ENCODE measurements around the gene DNAJB8.
A peak's percentile ranks its signal among the peaks of the same experiment; 100 is the strongest.

Gene DNAJB8

DNA sequence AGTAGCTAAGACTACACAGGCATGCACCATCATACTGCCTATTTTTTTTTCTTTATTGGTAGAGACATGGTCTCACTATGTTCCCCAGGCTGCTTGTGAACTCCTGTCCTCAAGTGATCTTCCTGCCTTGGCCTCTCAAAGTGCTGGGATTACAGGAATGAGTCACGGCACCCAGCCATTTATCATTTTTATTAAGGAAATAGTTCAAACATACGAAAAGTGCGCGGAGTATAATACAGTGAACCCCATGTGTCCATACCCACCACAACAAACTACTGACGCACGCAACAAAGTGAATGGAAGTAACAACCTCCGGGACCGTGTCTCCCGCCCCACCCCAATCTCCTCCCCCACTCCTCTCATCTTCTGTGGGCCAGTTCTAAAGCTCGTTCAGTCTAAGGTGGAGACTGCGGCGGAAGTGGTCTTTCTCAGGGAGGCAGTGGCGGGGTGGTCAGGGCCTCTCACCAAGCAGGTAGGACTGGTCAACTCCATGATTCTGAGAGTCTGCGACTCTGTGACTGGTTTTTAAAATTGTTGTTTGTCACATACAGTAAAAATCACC is 42.1 kb downstream of the DNAJB8 start:
- DNase-seq (ENCODE audit: low read depth) = no peak
- H3K4me3 ChIP-seq (ENCODE audit: low read depth, low read length) = no peak overlapping the region
- TF ChIP-seq MYC (IDR thresholded peaks at IDR 0.05; ENCODE audit: low read depth, low read length) (no peak), POLR2A (IDR thresholded peaks at IDR 0.05; ENCODE audit: extremely low read depth, insufficient read length) (no peak), CTCF (IDR thresholded peaks at IDR 0.05; ENCODE audit: low read depth, low read length) (no peak)
- TF ChIP-seq, protein P1, sequence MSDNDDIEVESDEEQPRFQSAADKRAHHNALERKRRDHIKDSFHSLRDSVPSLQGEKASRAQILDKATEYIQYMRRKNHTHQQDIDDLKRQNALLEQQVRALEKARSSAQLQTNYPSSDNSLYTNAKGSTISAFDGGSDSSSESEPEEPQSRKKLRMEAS (IDR thresholded peaks at IDR 0.05; ENCODE audit: low read depth, low read length) = no peak

GRCh38 chr3:128423525-128424147 is 43.1 kb downstream of the DNAJB8 start:
- DNase-seq (ENCODE audit: low read depth) = peak; percentile 63
- TF ChIP-seq, protein P1 (IDR thresholded peaks at IDR 0.05; ENCODE audit: low read depth, low read length) = no peak
- TF ChIP-seq MYC (IDR thresholded peaks at IDR 0.05; ENCODE audit: low read depth, low read length) (no peak), POLR2A (IDR thresholded peaks at IDR 0.05; ENCODE audit: extremely low read depth, insufficient read length) (no peak), CTCF (IDR thresholded peaks at IDR 0.05; ENCODE audit: low read depth, low read length) (no peak)
- no peak overlapping the region for H3K4me3 ChIP-seq (ENCODE audit: low read depth, low read length)

DNA sequence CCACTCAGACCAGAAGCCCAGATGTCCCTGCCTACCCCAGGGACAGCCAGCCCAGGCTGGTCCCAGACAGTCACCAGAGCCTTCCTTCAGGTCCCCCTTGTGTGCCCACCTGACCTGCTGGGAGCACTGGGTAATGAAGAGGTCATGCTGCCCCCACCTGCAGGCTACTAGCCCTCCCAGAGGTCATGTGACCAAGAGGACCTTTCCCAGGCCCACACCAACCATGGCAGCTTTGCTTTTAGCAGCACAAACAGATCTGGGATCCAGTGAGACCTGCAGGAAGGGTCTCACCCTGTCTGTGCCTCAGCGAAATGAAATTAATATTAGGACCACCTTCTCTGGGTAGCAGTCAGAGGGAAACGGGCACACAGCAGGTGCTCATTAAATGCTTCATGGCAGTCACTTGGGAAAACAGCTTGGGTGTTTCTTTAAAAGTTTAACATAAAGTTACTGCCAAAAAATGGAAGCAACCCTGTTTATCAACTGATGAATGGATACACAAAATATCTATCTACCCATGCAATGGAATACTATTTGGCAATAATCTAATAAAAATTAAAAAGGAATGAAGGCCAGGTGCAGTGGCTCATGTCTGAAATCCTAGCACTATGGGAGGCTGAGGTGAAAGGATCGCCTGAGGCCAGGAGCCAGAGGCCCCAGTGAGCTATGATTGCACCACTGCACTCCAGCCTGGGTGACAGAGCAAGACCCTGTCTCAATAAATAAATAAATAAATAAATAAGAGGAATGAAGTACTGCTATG is 43.7 kb downstream of the DNAJB8 start:
- no peak overlapping the region for H3K4me3 ChIP-seq (ENCODE audit: low read depth, low read length)
- TF ChIP-seq CTCF (IDR thresholded peaks at IDR 0.05; ENCODE audit: low read depth, low read length) = no peak
- no peak for TF ChIP-seq MYC (IDR thresholded peaks at IDR 0.05; ENCODE audit: low read depth, low read length)
- TF ChIP-seq, protein P1 (IDR thresholded peaks at IDR 0.05; ENCODE audit: low read depth, low read length) = no peak
- TF ChIP-seq POLR2A (IDR thresholded peaks at IDR 0.05; ENCODE audit: extremely low read depth, insufficient read length) = no peak
- no peak for DNase-seq (ENCODE audit: low read depth)

DNA sequence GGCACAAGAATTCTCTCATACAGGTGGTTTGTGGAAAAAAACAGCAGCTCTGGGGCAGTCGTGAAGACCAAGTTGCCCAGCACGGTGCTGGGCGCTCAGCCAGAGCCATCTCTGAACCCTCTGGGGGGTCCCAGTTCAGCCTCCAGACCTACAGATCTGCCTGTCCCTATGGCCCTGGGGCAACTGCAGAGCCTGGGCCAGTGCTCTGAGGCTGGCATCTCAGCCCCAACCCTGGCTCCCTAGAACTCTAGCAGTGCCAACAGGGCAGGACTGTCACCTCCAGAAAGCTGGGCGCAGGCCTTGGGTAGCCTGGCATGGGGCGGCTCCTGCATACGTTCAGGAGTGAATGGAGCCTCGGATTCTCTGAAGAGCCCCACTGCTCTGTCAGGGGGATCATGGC is 44.7 kb downstream of the DNAJB8 start:
- no peak for DNase-seq (ENCODE audit: low read depth)
- H3K4me3 ChIP-seq (ENCODE audit: low read depth, low read length) = no peak overlapping the region
- TF ChIP-seq POLR2A (IDR thresholded peaks at IDR 0.05; ENCODE audit: extremely low read depth, insufficient read length) = no peak
- TF ChIP-seq MYC (IDR thresholded peaks at IDR 0.05; ENCODE audit: low read depth, low read length) = no peak
- TF ChIP-seq, protein P1 (IDR thresholded peaks at IDR 0.05; ENCODE audit: low read depth, low read length) = no peak
- TF ChIP-seq CTCF (IDR thresholded peaks at IDR 0.05; ENCODE audit: low read depth, low read length) = no peak

- no peak for TF ChIP-seq POLR2A (IDR thresholded peaks at IDR 0.05; ENCODE audit: extremely low read depth, insufficient read length)
- no peak for TF ChIP-seq MYC (IDR thresholded peaks at IDR 0.05; ENCODE audit: low read depth, low read length)
- TF ChIP-seq CTCF (IDR thresholded peaks at IDR 0.05; ENCODE audit: low read depth, low read length) = no peak
- TF ChIP-seq, protein P1 (IDR thresholded peaks at IDR 0.05; ENCODE audit: low read depth, low read length) = no peak
- H3K4me3 ChIP-seq (ENCODE audit: low read depth, low read length) = no peak overlapping the region
- no peak for DNase-seq (ENCODE audit: low read depth)
These were observed 45.3 kb downstream of the DNAJB8 start for GRCh38 chr3:128421439-128421836.

All from NB4 (cell line).